SU-DHL-6 (cell line): ENCODE measurements around the gene ZFAND2A.

ENCODE experiments used
- H2AFZ ChIP-seq: fragments of 200-600 bp; sonication (generic); 2 replicates; pipeline ENCODE4 v1.6.1; 2014; ENCODE audit warnings: low read depth, mild to moderate bottlenecking, moderate library complexity, mixed read lengths, antibody characterized with exemption, low read length; ENCODE audit not compliant: severe bottlenecking
- H3F3A ChIP-seq: fragments of 200-600 bp; shearing (Covaris generic); 2 replicates; pipeline ENCODE4 v1.6.0; 2016; ENCODE audit warnings: antibody characterized with exemption, mild to moderate bottlenecking; ENCODE audit not compliant: insufficient read depth
- H3K27ac ChIP-seq: fragments of 200-600 bp; sonication (generic); 2 replicates; pipeline ENCODE4 v1.5.1; 2016; ENCODE audit warnings: low read depth, mild to moderate bottlenecking, low read length, moderate library complexity, mixed read lengths
- H3K27me3 ChIP-seq: fragments of 200-600 bp; sonication (generic), shearing (Covaris generic); 2 replicates; pipeline ENCODE4 v1.6.0; 2014; ENCODE audit warnings: mild to moderate bottlenecking, low read length
- H3K36me3 ChIP-seq: fragments of 200-600 bp; sonication (generic); 2 replicates; pipeline ENCODE4 v1.6.1; 2014; ENCODE audit warnings: mild to moderate bottlenecking, low read length, mixed read lengths
- H3K4me2 ChIP-seq: fragments of 300-600, 200-600 bp; shearing (Covaris generic), sonication (generic); 2 replicates; pipeline ENCODE4 v1.6.0; 2014; ENCODE audit warnings: low read length, low read depth, mild to moderate bottlenecking; ENCODE audit not compliant: poor library complexity, severe bottlenecking
- H3K4me3 ChIP-seq: fragments of 200-600 bp; sonication (generic); 2 replicates; pipeline ENCODE4 v1.5.1; 2014; ENCODE audit warnings: antibody characterized with exemption, low read length, mild to moderate bottlenecking, mixed read lengths; ENCODE audit not compliant: insufficient read depth, poor library complexity, severe bottlenecking
- H3K79me2 ChIP-seq: fragments of 200-600 bp; sonication (generic); 2 replicates; pipeline ENCODE4 v1.6.1; 2014; ENCODE audit warnings: mild to moderate bottlenecking, low read length, moderate library complexity; ENCODE audit not compliant: insufficient read depth
- H3K9ac ChIP-seq: fragments of 200-600 bp; sonication (generic); 2 replicates; pipeline ENCODE4 v1.7.0; 2014; ENCODE audit warnings: mild to moderate bottlenecking, low read length
- H3K9me2 ChIP-seq: fragments of 200-600 bp; sonication (generic); replicated peaks from 2 replicates; pipeline ENCODE4 v1.6.1; 2014; ENCODE audit warnings: low read length; ENCODE audit not compliant: insufficient read depth
- H3K9me3 ChIP-seq: fragments of 200-600 bp; sonication (generic); 2 replicates; pipeline ENCODE4 v1.6.1; 2014; ENCODE audit warnings: low read length, mixed read lengths; ENCODE audit not compliant: insufficient read depth
- H4K20me1 ChIP-seq: fragments of 200-600 bp; sonication (generic); 2 replicates; pipeline ENCODE4 v1.6.1; 2014; ENCODE audit warnings: low read depth, mild to moderate bottlenecking, antibody characterized with exemption, low read length, moderate library complexity, mixed read lengths
- CTCF ChIP-seq: fragments of 200-600 bp; sonication (generic); IDR thresholded peaks from one replicate; pipeline ENCODE4 v1.5.1; 2017; ENCODE audit warnings: antibody characterized with exemption, mild to moderate bottlenecking, low read length, moderate library complexity; ENCODE audit not compliant: insufficient read depth, poor library complexity, severe bottlenecking
- EZH2phosphoT487 ChIP-seq: fragments of 200-600 bp; sonication (generic), shearing (Covaris generic); conservative IDR thresholded peaks from 2 replicates; pipeline ENCODE4 v1.6.1; 2018; ENCODE audit warnings: mild to moderate bottlenecking, antibody characterized with exemption, low read length, moderate library complexity, mixed read lengths

Gene ZFAND2A

GRCh38 chr7:1112625-1113547, 47.1 kb downstream of the ZFAND2A start:
- no peak overlapping the region for H3K4me2 ChIP-seq
- no peaks in the 10 kb centered on the region for H3K36me3 ChIP-seq
- no peaks in the 10 kb centered on the region for H3K79me2 ChIP-seq
- H3K9me2 ChIP-seq = no peaks in the 10 kb centered on the region
- H3F3A ChIP-seq = no peaks in the 10 kb centered on the region
- no peaks in the 10 kb centered on the region for H3K9me3 ChIP-seq
- TF ChIP-seq CTCF (no peak), EZH2phosphoT487 (no peak)
- no peak overlapping the region for H3K4me3 ChIP-seq
- no peaks in the 10 kb centered on the region for H3K27me3 ChIP-seq
- H3K9ac ChIP-seq = no peak overlapping the region
- no peak overlapping the region for H2AFZ ChIP-seq
- H4K20me1 ChIP-seq = no peaks in the 10 kb centered on the region
- H3K27ac ChIP-seq = no peak overlapping the region

- no peak overlapping the region for H3K4me3 ChIP-seq
- no peak overlapping the region for H3K9ac ChIP-seq
- H3K9me3 ChIP-seq = no peaks in the 10 kb centered on the region
- TF ChIP-seq CTCF = no peak
- no peak for TF ChIP-seq EZH2phosphoT487
- H3K79me2 ChIP-seq = no peaks in the 10 kb centered on the region
- H4K20me1 ChIP-seq = no peaks in the 10 kb centered on the region
- H3K27me3 ChIP-seq = no peaks in the 10 kb centered on the region
- H3K27ac ChIP-seq = no peak overlapping the region
- no peaks in the 10 kb centered on the region for H3F3A ChIP-seq
- no peaks in the 10 kb centered on the region for H3K9me2 ChIP-seq
- no peaks in the 10 kb centered on the region for H3K36me3 ChIP-seq
- H2AFZ ChIP-seq = no peak overlapping the region
- no peak overlapping the region for H3K4me2 ChIP-seq
Observed at GRCh38 chr7:1112109-1112508, 47.9 kb downstream of the ZFAND2A start.

GRCh38 chr7:1111156-1111555, 48.8 kb downstream of the ZFAND2A start:
- no peak overlapping the region for H3K4me3 ChIP-seq
- H3K79me2 ChIP-seq = no peaks in the 10 kb centered on the region
- H2AFZ ChIP-seq = no peak overlapping the region
- H3F3A ChIP-seq = no peaks in the 10 kb centered on the region
- no peak for TF ChIP-seq CTCF
- TF ChIP-seq EZH2phosphoT487 = no peak
- H3K9me2 ChIP-seq = no peaks in the 10 kb centered on the region
- no peak overlapping the region for H3K9ac ChIP-seq
- no peaks in the 10 kb centered on the region for H3K9me3 ChIP-seq
- no peak overlapping the region for H3K27ac ChIP-seq
- no peaks in the 10 kb centered on the region for H4K20me1 ChIP-seq
- H3K4me2 ChIP-seq = no peak overlapping the region
- no peaks in the 10 kb centered on the region for H3K27me3 ChIP-seq
- H3K36me3 ChIP-seq = no peaks in the 10 kb centered on the region
